Uterus (tissue), 4 donors: ENCODE measurements around the gene GPR183. TPM values are rescaled to one million over a fixed set of nuclear protein-coding genes. Genes with fewer than 3 reads are reported as not detected.

Experiments used
- DNase-seq, 2 donors: peaks; one replicate each; pipeline ENCODE4 v3.0.0-alpha.2; 2019 to 2020
- H3K27ac ChIP-seq, 2 donors: fragments of 200-600 bp; sonication (generic); 1 replicate in 1 of 2; 2 replicates in 1 of 2; pipeline ENCODE4 v1.5.1; 2016 to 2018
- H3K27me3 ChIP-seq, 2 donors: fragments of 200-600 bp; sonication (generic); one replicate each; pipeline ENCODE4 v1.5.1; 2018 to 2019; ENCODE audit warnings: control low read depth in 1 of 2
- H3K36me3 ChIP-seq, 2 donors: fragments of 200-600 bp; sonication (generic); one replicate each; pipeline ENCODE4 v1.5.1; 2019; ENCODE audit warnings: control low read depth in 1 of 2
- H3K4me1 ChIP-seq, 2 donors: fragments of 200-600 bp; sonication (generic); one replicate each; pipeline ENCODE4 v1.5.1; 2018 to 2019; ENCODE audit warnings: control low read depth in 1 of 2
- H3K4me3 ChIP-seq, 2 donors: fragments of 200-600 bp; sonication (generic); 1 replicate in 1 of 2; 2 replicates in 1 of 2; pipeline ENCODE4 v1.5.1; 2018 to 2019; ENCODE audit warnings: mild to moderate bottlenecking in 1 of 2
- H3K9me3 ChIP-seq, 2 donors: fragments of 200-600 bp; sonication (generic); one replicate each; pipeline ENCODE4 v1.5.1; 2019; ENCODE audit warnings: control low read depth in 1 of 2
- CTCF ChIP-seq, 4 experiments: fragments of 200-600 bp in 2 of 4; fragments of 450-650 bp in 2 of 4; sonication (generic) in 2 of 4; IDR thresholded peaks; one replicate each; pipeline ENCODE4 v1.5.1; 2016 to 2019; ENCODE audit warnings: antibody characterized with exemption in 4 of 4, mild to moderate bottlenecking in 2 of 4, moderate library complexity in 1 of 4
- POLR2A ChIP-seq, 2 donors: fragments of 450-650 bp; IDR thresholded peaks; one replicate each; pipeline ENCODE4 v1.6.1; 2016; ENCODE audit warnings: antibody characterized with exemption in 2 of 2, mild to moderate bottlenecking in 1 of 2, moderate library complexity in 1 of 2
- intact Hi-C: fragments of 100-400 bp; cut with DNase I; formaldehyde crosslinking; loops from one replicate; pipeline ENCODE4 v1.15.1; 2023; ENCODE audit warnings: low total_unique reads
- total RNA-seq, 4 donors: library from RNA; depleted of rRNA in 3 of 4; stranded (reverse); fragments of >200 nt in 3 of 4; gene quantifications; one replicate each; pipeline versions ENCODE4 v1.1.0 to v1.2.4, GENCODE V29; 2014 to 2023
- donor health status: DM: yes; HTN: yes; CAD: no.

The GPR183 gene
- total RNA-seq, 4 donors from 2014 or later, result 2.0 to 10.8 (median 3.8) TPM

DNA sequence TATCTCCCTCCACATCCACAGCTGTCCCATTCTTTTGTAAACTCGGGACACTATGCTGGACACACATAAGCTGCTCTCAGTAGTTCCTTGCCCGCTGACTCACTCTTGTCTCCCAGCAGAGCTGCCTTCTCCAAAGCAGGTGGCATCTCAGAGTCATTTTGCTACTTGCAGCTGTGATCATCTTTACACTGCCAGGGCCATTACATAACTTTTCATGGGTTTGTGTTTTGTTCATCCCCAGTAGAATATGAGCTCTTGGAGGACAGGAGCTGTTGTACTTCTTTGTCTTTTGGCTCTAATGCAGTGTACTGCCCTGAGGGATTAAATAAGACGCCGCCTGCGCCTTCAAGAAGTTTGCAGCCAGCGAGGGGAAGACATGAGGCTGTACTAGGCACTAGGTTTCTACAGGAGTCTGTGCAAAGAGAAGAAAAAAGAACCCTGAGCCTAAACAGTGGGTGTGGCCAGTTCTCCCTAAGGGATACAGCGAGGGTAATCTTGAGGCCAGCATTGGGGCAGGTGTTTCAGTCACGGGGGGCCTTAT, 40.8 kb upstream of the GPR183 start:
- Histone ChIP-seq H3K9me3 (no peaks in the 10 kb centered on the region), H3K36me3 (no peaks in the 10 kb centered on the region), H3K27me3 (no peaks in the 10 kb centered on the region), H3K4me1 (no peaks in the 10 kb centered on the region), H3K27ac (no peak overlapping the region), H3K4me3 (no peak overlapping the region)
- intact Hi-C loops, result no loop called here
- DNase-seq, result no peak
- TF ChIP-seq POLR2A (IDR thresholded peaks at IDR 0.05) (no peak), CTCF (IDR thresholded peaks at IDR 0.05) (no peak)

GRCh38 chr13:99347335-99347878, 40.2 kb upstream of the GPR183 start:
- Histone ChIP-seq H3K4me3 (no peak overlapping the region), H3K9me3 (no peaks in the 10 kb centered on the region), H3K27me3 (no peaks in the 10 kb centered on the region), H3K4me1 (no peaks in the 10 kb centered on the region), H3K27ac (no peak overlapping the region), H3K36me3 (no peaks in the 10 kb centered on the region)
- TF ChIP-seq CTCF (IDR thresholded peaks at IDR 0.05) (no peak), POLR2A (IDR thresholded peaks at IDR 0.05) (no peak)
- intact Hi-C loops, result no loop called here
- DNase-seq, result no peak

GRCh38 chr13:99346335-99347042, 39.3 kb upstream of the GPR183 start:
- H3K9me3 ChIP-seq, result no peaks in the 10 kb centered on the region
- no peak overlapping the region for H3K27ac ChIP-seq
- no peaks in the 10 kb centered on the region for H3K36me3 ChIP-seq
- H3K27me3 ChIP-seq, result no peaks in the 10 kb centered on the region
- no peak for DNase-seq
- intact Hi-C loops, result no loop called here
- TF ChIP-seq POLR2A (IDR thresholded peaks at IDR 0.05) (no peak), CTCF (IDR thresholded peaks at IDR 0.05) (no peak)
- H3K4me1 ChIP-seq, result no peaks in the 10 kb centered on the region
- H3K4me3 ChIP-seq, result no peak overlapping the region

- Histone ChIP-seq H3K4me3 (no peak overlapping the region), H3K4me1 (no peaks in the 10 kb centered on the region), H3K27me3 (no peaks in the 10 kb centered on the region), H3K36me3 (no peaks in the 10 kb centered on the region), H3K9me3 (no peaks in the 10 kb centered on the region), H3K27ac (no peak overlapping the region)
- DNase-seq, result no peak
- no peak for TF ChIP-seq CTCF (IDR thresholded peaks at IDR 0.05)
- no peak for TF ChIP-seq POLR2A (IDR thresholded peaks at IDR 0.05)
- intact Hi-C loops, result no loop called here
Measured at GRCh38 chr13:99345345-99345744, 38.1 kb upstream of the GPR183 start.

- no peaks in the 10 kb centered on the region for H3K27me3 ChIP-seq
- no peak for DNase-seq
- TF ChIP-seq POLR2A (IDR thresholded peaks at IDR 0.05) (no peak), CTCF (IDR thresholded peaks at IDR 0.05) (no peak)
- no peak overlapping the region for H3K27ac ChIP-seq
- intact Hi-C loops, result no loop called here
- no peaks in the 10 kb centered on the region for H3K36me3 ChIP-seq
- H3K9me3 ChIP-seq, result no peaks in the 10 kb centered on the region
- H3K4me3 ChIP-seq, result no peak overlapping the region
- no peaks in the 10 kb centered on the region for H3K4me1 ChIP-seq
Measured at GRCh38 chr13:99344610-99345208, 37.5 kb upstream of the GPR183 start.
